Measurements from ENCODE around the gene FST.

GRCh38 chr5:53490747-53491146 is 10.3 kb downstream of the FST start:
- TF ChIP-seq ZNF384 (IDR thresholded peaks at IDR 0.05; ENCODE audit: borderline replicate concordance, low read depth, low read length) (no peak), NRF1 (conservative IDR thresholded peaks at IDR 0.05; ENCODE audit: low read depth, low read length) (no peak), BCL11A (IDR thresholded peaks at IDR 0.05; ENCODE audit: low read depth, low read length) (no peak), POLR2A (IDR thresholded peaks at IDR 0.05; ENCODE audit: low read depth, low read length) (no peak), NBN (IDR thresholded peaks at IDR 0.05) (no peak), CTCF (IDR thresholded peaks at IDR 0.05 in 2 of 3, conservative IDR thresholded peaks at IDR 0.05 in 1 of 3; ENCODE audit: control insufficient read depth in 2 of 3, extremely low read depth in 1 of 3, insufficient read depth in 1 of 3, low read depth in 3 of 3, low read length in 3 of 3) (no peak), TCF12 (IDR thresholded peaks at IDR 0.05; ENCODE audit: low read depth, low read length) (no peak)

All from GM12878 (cell line).